IPS DF 6.9 (cell line): ENCODE data around the gene CDC37L1.

Experiments used
- DNase-seq: peaks from one replicate; pipeline ENCODE4 v3.0.0-alpha.2; 2013; ENCODE audit warnings: low read depth, low spot score
- H3K27ac ChIP-seq: one replicate; pipeline ENCODE4 v1.5.1; 2013; ENCODE audit warnings: low read length, control low read depth
- H3K27me3 ChIP-seq: 2 replicates; pipeline ENCODE4 v1.6.1; 2013; ENCODE audit warnings: mild to moderate bottlenecking, low read length; ENCODE audit not compliant: control insufficient read depth, insufficient read depth
- H3K36me3 ChIP-seq: 2 replicates; pipeline ENCODE4 v1.6.1; 2013; ENCODE audit warnings: low read length; ENCODE audit not compliant: control insufficient read depth, insufficient read depth
- H3K4me1 ChIP-seq: 2 replicates; pipeline ENCODE4 v1.6.1; 2013; ENCODE audit warnings: low read length; ENCODE audit not compliant: control insufficient read depth, insufficient read depth
- H3K4me3 ChIP-seq: 2 replicates; pipeline ENCODE4 v1.5.1; 2013; ENCODE audit warnings: mild to moderate bottlenecking, low read length
- H3K9me3 ChIP-seq: 2 replicates; pipeline ENCODE4 v1.6.1; 2013; ENCODE audit warnings: low read length, inconsistent platforms; ENCODE audit not compliant: control insufficient read depth, insufficient read depth
- WGBS: extraction: QIAGEN DNeasy Blood & Tissue Kit; methylation state at CpG from one replicate; pipeline ENCODE4 v1.1.7; 2013; ENCODE audit warnings: mixed read lengths, missing lambda C conversion rate; ENCODE audit not compliant: insufficient read length, insufficient coverage; 5-methylcytosine and 5-hydroxymethylcytosine counted together

The CDC37L1 gene

DNA sequence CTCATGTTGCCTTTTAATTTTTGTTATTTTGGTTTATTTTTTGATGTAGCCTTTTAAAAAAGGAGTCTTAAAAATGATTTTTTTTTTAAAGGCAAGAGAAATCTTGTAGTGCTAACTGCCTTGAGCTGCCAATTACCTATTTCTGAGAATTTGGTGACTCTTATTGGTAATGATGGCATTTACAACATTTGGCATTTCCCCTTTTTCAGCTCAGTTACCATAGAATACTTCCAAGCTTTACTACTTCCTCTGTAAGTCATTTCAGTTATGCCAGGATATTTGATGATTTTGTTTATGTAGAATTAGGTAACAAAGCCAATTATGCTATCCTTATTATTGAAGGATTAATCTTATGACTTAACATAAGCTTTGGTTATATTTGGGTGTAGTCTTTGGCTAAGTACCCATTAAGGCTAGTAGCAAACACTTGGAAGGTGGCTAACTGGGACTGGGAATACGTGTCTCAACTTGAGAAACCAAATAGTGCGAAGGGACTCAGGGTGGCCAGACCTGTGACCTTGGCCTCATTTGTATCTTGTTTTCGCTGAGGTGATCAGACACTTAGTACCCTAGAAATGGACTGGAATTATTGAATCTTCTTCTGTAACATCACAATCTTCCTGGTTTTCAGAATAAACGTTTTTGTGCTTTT lies 27.7 kb downstream of the CDC37L1 start:
- WGBS: no CpG with 5 or more reads among the region's 4 CpGs
- H3K27me3 ChIP-seq: no peaks in the 10 kb centered on the region
- H3K9me3 ChIP-seq: no peaks in the 10 kb centered on the region
- H3K4me3 ChIP-seq: no peak overlapping the region
- no peaks in the 10 kb centered on the region for H3K36me3 ChIP-seq
- H3K27ac ChIP-seq: no peak overlapping the region
- no peak for DNase-seq
- no peaks in the 10 kb centered on the region for H3K4me1 ChIP-seq

DNA sequence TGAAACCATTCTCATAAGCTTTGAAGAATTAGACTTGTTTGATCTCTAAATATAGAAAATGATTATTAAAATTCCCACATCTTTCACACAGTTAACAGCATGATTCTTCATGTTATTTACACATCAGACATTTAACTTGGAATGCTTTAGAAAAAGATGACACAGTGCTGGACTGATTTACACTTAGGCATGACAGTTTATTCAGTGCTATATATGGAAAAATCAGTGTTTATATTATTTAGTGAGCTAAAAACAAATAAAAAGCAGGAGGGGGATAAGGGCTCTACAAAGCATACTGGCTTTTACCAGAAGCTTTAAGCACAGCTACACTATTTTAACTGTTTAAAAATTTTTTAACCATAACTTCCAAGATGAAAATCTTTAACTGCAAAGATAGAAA lies 30.0 kb downstream of the CDC37L1 start:
- Histone ChIP-seq H3K9me3 (no peaks in the 10 kb centered on the region), H3K4me1 (no peaks in the 10 kb centered on the region), H3K27me3 (no peaks in the 10 kb centered on the region), H3K27ac (no peak overlapping the region), H3K4me3 (no peak overlapping the region), H3K36me3 (peaks cover 3% of the 10 kb centered on the region; the same call in 1 of the 2 replicates)
- DNase-seq: no peak

DNA sequence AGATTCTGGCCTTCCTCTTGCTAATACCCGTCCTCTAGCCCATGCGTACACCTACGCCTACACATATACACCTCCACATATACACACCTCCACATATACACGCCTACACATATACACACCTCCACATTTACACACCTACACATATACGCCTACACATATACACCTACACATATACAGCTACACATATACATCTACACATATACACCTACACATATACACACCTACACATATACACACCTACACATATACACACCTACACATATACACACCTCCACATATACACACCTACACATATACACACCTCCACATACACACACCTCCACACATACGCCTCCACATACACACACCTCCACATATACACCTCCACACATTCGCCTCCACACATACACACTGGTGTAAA lies 34.5 kb downstream of the CDC37L1 start:
- H3K36me3 ChIP-seq: peaks cover 8% of the 10 kb centered on the region; the same call in 1 of the 2 replicates
- 100% methylated on average over 4 of the region's 7 CpGs for WGBS
- DNase-seq: no peak
- H3K4me3 ChIP-seq: no peak overlapping the region
- no peaks in the 10 kb centered on the region for H3K27me3 ChIP-seq
- no peaks in the 10 kb centered on the region for H3K9me3 ChIP-seq
- no peaks in the 10 kb centered on the region for H3K4me1 ChIP-seq
- no peak overlapping the region for H3K27ac ChIP-seq

DNA sequence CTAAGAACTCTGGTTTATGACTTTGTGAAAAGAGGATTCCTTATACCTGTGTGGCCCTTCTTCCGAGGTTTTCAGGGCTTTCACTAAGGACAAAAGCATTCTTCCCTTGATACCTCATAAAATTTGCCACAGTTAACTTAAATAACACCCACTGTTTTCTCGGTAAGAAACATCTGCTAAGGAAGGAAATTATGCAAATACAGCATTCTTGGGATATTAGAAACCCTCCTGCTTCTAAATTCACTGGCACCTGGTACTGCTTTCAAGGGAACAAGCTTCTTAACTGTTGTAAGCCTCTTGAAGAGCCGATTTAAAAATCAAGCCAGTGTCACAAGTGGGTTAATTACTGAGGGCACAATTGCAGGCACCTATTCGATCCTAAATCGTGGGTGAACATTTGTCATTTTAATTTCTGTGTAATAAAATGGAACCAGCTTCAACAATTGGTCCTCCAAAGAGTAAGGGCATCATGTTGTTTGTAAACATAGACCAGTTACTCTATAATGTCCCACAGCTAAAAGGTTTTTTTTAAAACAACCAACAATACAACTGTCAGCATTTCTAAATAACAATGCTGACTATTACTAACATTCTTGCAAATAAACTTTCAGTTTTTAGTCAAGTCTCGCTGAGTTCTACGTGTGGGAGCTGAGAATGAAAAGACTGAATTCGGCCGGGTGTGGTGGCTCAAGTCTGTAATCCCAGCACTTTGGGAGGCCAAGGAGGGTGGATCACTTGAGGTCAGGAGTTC lies 35.1 kb downstream of the CDC37L1 start:
- Histone ChIP-seq H3K4me1 (no peaks in the 10 kb centered on the region), H3K9me3 (no peaks in the 10 kb centered on the region), H3K27me3 (no peaks in the 10 kb centered on the region), H3K36me3 (peaks cover 8% of the 10 kb centered on the region; the same call in 1 of the 2 replicates), H3K4me3 (no peak overlapping the region), H3K27ac (no peak overlapping the region)
- DNase-seq: no peak
- WGBS: no CpG with 5 or more reads among the region's 9 CpGs

DNA sequence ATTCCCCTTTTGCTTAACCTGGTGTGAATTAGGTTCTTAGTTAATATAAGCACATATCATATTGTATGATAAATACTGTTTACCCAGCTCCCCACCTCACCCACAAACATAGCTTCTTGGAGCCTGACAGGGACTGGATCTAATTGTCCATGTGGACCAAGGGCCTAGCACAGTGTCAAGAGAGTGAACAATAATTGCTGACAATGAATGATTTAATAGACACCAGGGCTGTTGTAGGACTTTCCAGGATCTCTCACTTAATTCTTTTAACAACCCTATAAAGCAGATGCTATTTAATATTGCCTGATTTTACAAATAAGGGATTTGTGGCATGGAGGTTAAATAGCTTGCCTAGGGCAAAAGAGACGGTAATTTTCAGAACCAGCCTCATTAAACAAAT lies 36.8 kb downstream of the CDC37L1 start:
- Histone ChIP-seq H3K27ac (no peak overlapping the region), H3K27me3 (no peaks in the 10 kb centered on the region), H3K9me3 (no peaks in the 10 kb centered on the region), H3K4me3 (no peak overlapping the region), H3K4me1 (no peaks in the 10 kb centered on the region), H3K36me3 (peaks cover 8% of the 10 kb centered on the region; the same call in 1 of the 2 replicates)
- no peak for DNase-seq
- WGBS: no CpG with 5 or more reads among the region's 1 CpG

DNA sequence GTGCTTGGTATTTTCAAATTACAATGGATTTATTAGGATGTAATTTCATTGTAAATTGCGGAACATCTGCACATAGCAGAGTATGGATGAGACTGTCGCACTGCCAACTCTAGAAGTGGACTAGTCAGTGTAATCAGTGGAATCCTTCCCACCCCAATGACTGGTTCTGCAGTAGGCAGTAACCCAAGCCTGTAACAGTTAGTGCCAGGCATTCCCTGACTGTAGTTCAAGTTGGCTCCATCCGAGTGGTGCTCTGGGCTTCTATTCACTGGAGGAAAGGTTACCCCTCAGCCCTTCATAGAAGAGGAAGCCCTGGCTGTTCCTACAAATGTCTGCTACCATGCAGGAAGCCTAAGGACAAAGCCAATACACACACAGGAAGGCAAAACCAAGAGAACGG lies 38.4 kb downstream of the CDC37L1 start:
- DNase-seq: no peak
- Histone ChIP-seq H3K9me3 (no peaks in the 10 kb centered on the region), H3K27me3 (no peaks in the 10 kb centered on the region), H3K4me3 (no peak overlapping the region), H3K27ac (no peak overlapping the region), H3K36me3 (peaks cover 8% of the 10 kb centered on the region; the same call in 1 of the 2 replicates), H3K4me1 (no peaks in the 10 kb centered on the region)
- no CpG with 5 or more reads among the region's 4 CpGs for WGBS

DNA sequence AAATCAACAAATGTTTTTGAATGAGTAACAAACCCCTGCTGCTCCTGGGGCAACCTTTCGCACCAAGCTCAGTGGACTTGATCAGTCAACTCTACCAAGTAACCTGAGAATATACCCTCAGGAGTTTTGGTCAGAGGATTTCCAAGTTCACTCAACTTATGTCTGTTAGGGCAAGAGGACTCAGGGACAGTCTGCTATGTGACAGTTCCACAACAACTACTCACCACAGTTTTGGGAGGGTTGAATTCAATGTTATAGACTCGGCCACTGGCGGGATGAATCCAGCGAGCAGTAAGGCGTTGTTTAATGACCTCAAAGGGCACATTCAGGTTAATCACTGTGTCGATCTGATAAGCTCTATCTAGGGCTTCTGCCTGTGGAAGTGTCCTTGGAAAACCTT lies 39.5 kb downstream of the CDC37L1 start:
- no CpG with 5 or more reads among the region's 6 CpGs for WGBS
- Histone ChIP-seq H3K27ac (no peak overlapping the region), H3K9me3 (no peaks in the 10 kb centered on the region), H3K4me3 (no peak overlapping the region), H3K27me3 (no peaks in the 10 kb centered on the region), H3K4me1 (no peaks in the 10 kb centered on the region), H3K36me3 (peaks cover 8% of the 10 kb centered on the region; the same call in 1 of the 2 replicates)
- DNase-seq: no peak

DNA sequence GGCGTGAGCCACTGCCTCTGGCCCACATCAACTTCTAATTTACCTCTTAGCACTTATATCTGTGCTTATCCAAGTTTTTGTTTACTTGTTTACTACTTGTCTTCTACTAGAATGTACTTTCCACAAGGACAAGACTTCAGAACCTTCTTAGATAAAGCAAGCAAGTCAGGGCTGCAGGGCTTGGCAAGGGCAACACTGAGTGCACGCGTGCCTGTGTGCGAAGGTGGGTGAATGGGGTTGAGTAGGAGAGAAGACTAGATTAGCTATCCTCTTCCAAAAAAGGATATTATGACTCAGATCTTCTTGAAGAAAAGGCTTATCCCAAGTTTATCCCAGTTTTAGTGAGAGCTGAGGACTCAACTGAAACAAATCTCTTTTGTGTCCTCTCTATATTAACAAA lies 42.4 kb downstream of the CDC37L1 start:
- no peaks in the 10 kb centered on the region for H3K9me3 ChIP-seq
- WGBS: no CpG with 5 or more reads among the region's 4 CpGs
- no peak for DNase-seq
- no peaks in the 10 kb centered on the region for H3K27me3 ChIP-seq
- no peak overlapping the region for H3K27ac ChIP-seq
- H3K4me1 ChIP-seq: no peaks in the 10 kb centered on the region
- H3K36me3 ChIP-seq: peaks cover 6% of the 10 kb centered on the region; the same call in 1 of the 2 replicates
- no peak overlapping the region for H3K4me3 ChIP-seq

DNA sequence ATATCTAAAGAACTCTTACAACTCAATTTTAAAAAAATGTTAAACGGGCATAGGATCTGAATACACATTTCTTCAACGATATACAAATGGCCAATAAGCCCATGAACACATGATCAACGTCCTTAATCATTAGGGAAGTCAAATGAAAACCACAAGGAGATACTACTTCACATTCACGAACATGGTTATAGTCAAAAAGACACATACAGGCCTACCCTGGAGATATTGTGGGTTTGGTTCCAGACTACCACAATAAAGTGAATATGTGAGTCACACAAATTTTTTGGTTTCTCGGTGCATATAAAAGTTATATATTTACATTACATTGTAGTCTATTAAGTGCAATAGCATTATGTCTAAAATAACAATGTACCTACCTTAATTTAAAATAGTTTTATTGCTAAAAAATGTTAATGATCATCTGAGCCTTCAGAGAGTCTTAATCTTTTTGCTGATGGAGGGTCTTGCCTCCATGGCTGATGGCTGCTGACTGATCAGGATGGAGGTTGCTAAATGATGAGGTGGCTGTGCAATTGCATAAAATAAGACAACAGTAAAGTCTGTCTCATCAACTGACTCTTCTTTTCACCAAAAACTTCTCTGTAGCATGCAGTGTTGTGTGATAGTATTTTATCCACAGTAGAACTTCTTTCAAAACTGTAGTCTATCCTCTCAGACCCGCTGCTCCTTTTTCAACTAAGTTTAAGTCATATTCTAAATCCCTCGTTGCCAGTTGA lies 46.5 kb downstream of the CDC37L1 start:
- Histone ChIP-seq H3K36me3 (no peaks in the 10 kb centered on the region), H3K27me3 (no peaks in the 10 kb centered on the region), H3K4me3 (no peak overlapping the region), H3K27ac (no peak overlapping the region), H3K9me3 (no peaks in the 10 kb centered on the region), H3K4me1 (no peaks in the 10 kb centered on the region)
- WGBS: no CpG with 5 or more reads among the region's 7 CpGs
- no peak for DNase-seq

DNA sequence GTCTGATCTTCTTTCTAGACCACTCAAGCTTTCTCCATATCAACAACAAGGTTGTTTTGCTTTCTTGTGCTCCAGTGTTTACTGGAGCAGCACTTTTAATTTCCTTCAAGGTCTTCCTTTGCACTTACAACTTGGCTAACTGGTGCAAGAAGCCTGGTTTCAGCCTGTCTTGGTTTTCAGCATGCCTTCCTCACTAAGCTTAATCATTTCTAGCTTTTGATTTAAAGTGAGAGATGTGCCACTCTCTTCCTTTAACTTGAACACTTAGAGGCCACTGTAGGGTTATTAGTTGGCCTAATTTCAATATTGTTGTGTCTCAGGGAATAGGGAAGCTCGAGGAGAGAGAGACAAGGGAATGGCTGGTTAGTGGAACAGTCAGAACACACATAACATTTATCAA lies 48.2 kb downstream of the CDC37L1 start:
- H3K36me3 ChIP-seq: no peaks in the 10 kb centered on the region
- DNase-seq: no peak
- H3K4me1 ChIP-seq: no peaks in the 10 kb centered on the region
- no peaks in the 10 kb centered on the region for H3K9me3 ChIP-seq
- no peaks in the 10 kb centered on the region for H3K27me3 ChIP-seq
- no peak overlapping the region for H3K4me3 ChIP-seq
- H3K27ac ChIP-seq: no peak overlapping the region
- WGBS: no CpG with 5 or more reads among the region's 1 CpG
